ENCODE results near the gene SCARB1.

Gene SCARB1

GRCh38 chr12:124754491-124754890 is 109.2 kb downstream of the SCARB1 start:
- DNase-seq (ENCODE audit: low spot score) = no peak
- no peak overlapping the region for H3K4me3 Mint-ChIP-seq

DNA sequence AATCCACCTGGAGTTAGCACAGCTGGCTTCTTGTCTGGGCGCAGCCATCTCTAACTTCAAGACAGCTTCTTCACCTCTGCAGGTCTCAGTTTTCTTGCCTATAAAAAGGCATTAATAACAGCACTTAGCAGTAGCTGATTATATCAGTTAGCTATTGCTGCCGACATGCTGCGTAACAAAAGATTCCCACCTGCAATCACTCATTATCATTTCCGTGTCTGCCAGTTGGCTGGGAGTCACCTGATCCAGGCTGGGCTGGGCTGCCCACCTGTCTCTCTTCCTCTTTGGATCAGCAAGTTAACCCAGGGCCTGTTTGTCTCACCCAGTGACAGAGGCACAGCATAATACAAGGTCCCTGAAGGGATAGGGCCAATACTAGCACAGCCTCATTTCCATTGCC is 109.7 kb downstream of the SCARB1 start:
- H3K36me3 Mint-ChIP-seq (ENCODE audit: low read depth) = no peaks in the 10 kb centered on the region
- no peak overlapping the region for H3K4me3 Mint-ChIP-seq
- peaks cover 26% of the 10 kb centered on the region for H3K9me3 Mint-ChIP-seq
- H3K4me1 Mint-ChIP-seq (ENCODE audit: low read depth) = peaks cover 6% of the 10 kb centered on the region
- DNase-seq (ENCODE audit: low spot score) = no peak
- H3K27ac Mint-ChIP-seq = no peak overlapping the region
- H3K27me3 Mint-ChIP-seq (ENCODE audit: low read depth) = peaks cover 14% of the 10 kb centered on the region

More at GRCh38 chr12:124754491-124754890, 109.2 kb downstream of the SCARB1 start:
- no peaks in the 10 kb centered on the region for H3K36me3 Mint-ChIP-seq (ENCODE audit: low read depth)
- H3K4me1 Mint-ChIP-seq (ENCODE audit: low read depth) = peaks cover 6% of the 10 kb centered on the region
- H3K27ac Mint-ChIP-seq = no peak overlapping the region
- H3K9me3 Mint-ChIP-seq = peaks cover 26% of the 10 kb centered on the region
- peaks cover 14% of the 10 kb centered on the region for H3K27me3 Mint-ChIP-seq (ENCODE audit: low read depth)

- Mint-ChIP-seq H3K27ac (no peak overlapping the region), H3K36me3 (ENCODE audit: low read depth) (no peaks in the 10 kb centered on the region), H3K4me1 (ENCODE audit: low read depth) (peaks cover 6% of the 10 kb centered on the region), H3K4me3 (no peak overlapping the region), H3K9me3 (peaks cover 26% of the 10 kb centered on the region), H3K27me3 (ENCODE audit: low read depth) (peaks cover 19% of the 10 kb centered on the region)
- no peak for DNase-seq (ENCODE audit: low spot score)
These were observed 110.5 kb downstream of the SCARB1 start for GRCh38 chr12:124753228-124753591.

- DNase-seq (ENCODE audit: low spot score) = no peak
- Mint-ChIP-seq H3K27ac (no peak overlapping the region), H3K9me3 (peaks cover 24% of the 10 kb centered on the region), H3K4me1 (ENCODE audit: low read depth) (peaks cover 6% of the 10 kb centered on the region), H3K4me3 (no peak overlapping the region), H3K27me3 (ENCODE audit: low read depth) (peaks cover 19% of the 10 kb centered on the region), H3K36me3 (ENCODE audit: low read depth) (no peaks in the 10 kb centered on the region)
These were observed 111.0 kb downstream of the SCARB1 start for GRCh38 chr12:124752437-124753227.

- DNase-seq (ENCODE audit: low spot score) = no peak
- Mint-ChIP-seq H3K4me1 (ENCODE audit: low read depth) (peaks cover 6% of the 10 kb centered on the region), H3K27me3 (ENCODE audit: low read depth) (peaks cover 17% of the 10 kb centered on the region), H3K4me3 (no peak overlapping the region), H3K36me3 (ENCODE audit: low read depth) (no peaks in the 10 kb centered on the region), H3K27ac (no peak overlapping the region), H3K9me3 (peaks cover 17% of the 10 kb centered on the region)
These were observed 111.9 kb downstream of the SCARB1 start for GRCh38 chr12:124751654-124752355.

DNA sequence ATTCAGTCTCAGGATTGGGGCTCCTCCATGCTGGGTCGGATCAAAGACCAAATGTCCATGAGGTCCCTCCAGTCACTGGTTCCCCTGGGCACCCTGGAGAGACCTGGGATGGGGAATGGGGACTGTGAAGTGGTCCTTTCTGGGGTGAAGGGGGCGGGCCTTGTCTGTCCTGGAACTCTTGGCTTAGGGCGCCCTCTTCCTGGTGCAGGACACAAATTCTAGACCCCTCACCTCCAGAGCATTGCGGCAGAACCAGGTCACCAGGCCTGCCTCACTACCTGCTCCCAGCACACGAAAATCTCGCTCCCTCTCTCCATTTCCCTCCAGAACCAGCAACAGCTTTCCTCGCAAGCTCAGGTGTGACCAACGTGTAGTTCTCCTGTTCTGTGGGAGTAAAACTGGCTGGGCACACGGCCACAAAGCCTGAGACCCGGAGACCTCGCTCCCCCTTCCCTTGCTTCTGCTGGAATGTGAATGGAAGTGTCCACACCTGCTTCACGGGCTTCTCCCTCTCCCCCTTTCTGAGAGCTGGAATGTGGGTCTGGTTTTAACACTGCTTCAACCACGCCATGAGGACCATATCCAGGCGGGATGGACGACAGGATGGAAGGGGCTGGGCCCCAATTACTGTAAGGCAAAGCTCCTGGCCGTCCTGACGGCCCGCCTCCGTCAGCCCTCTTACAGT is 112.7 kb downstream of the SCARB1 start:
- no peak overlapping the region for H3K4me3 Mint-ChIP-seq
- DNase-seq (ENCODE audit: low spot score) = no peak
- no peak overlapping the region for H3K27ac Mint-ChIP-seq
- peaks cover 23% of the 10 kb centered on the region for H3K27me3 Mint-ChIP-seq (ENCODE audit: low read depth)
- peaks cover 10% of the 10 kb centered on the region for H3K9me3 Mint-ChIP-seq
- H3K36me3 Mint-ChIP-seq (ENCODE audit: low read depth) = no peaks in the 10 kb centered on the region
- peaks cover 7% of the 10 kb centered on the region for H3K4me1 Mint-ChIP-seq (ENCODE audit: low read depth)

DNA sequence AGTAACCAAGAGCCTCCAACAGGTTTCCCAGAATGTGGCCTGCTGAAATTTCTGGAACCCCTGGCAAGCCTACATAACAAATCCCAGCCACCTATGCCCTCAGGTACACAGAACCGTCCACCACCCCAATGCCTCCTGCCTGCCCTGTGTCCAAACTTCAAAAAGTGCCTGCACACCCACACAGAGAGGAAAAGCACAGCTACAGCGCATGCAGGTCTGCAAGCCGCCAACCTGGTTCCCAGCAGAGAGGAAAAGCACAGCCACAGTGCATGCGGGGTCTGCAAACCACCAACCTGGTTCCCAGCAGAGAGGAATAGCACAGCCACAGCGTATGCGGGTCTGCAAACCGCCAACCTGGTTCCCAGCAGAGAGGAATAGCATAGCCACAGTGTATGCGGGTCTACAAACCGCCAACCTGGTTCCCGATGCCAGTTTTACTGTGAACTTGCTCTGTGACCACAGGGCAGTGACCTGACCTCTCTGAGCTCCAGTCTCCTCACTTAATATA is 113.5 kb downstream of the SCARB1 start:
- Mint-ChIP-seq H3K4me1 (ENCODE audit: low read depth) (peaks cover 4% of the 10 kb centered on the region), H3K27me3 (ENCODE audit: low read depth) (peaks cover 28% of the 10 kb centered on the region), H3K36me3 (ENCODE audit: low read depth) (no peaks in the 10 kb centered on the region), H3K9me3 (peaks cover 10% of the 10 kb centered on the region), H3K27ac (no peak overlapping the region), H3K4me3 (no peak overlapping the region)
- DNase-seq (ENCODE audit: low spot score) = no peak

- no peak for DNase-seq (ENCODE audit: low spot score)
- H3K36me3 Mint-ChIP-seq (ENCODE audit: low read depth) = no peaks in the 10 kb centered on the region
- H3K27me3 Mint-ChIP-seq (ENCODE audit: low read depth) = peaks cover 29% of the 10 kb centered on the region
- H3K4me1 Mint-ChIP-seq (ENCODE audit: low read depth) = peaks cover 3% of the 10 kb centered on the region
- no peak overlapping the region for H3K27ac Mint-ChIP-seq
- peaks cover 10% of the 10 kb centered on the region for H3K9me3 Mint-ChIP-seq
- no peak overlapping the region for H3K4me3 Mint-ChIP-seq
These were observed 113.9 kb downstream of the SCARB1 start for GRCh38 chr12:124749725-124750124.

DNA sequence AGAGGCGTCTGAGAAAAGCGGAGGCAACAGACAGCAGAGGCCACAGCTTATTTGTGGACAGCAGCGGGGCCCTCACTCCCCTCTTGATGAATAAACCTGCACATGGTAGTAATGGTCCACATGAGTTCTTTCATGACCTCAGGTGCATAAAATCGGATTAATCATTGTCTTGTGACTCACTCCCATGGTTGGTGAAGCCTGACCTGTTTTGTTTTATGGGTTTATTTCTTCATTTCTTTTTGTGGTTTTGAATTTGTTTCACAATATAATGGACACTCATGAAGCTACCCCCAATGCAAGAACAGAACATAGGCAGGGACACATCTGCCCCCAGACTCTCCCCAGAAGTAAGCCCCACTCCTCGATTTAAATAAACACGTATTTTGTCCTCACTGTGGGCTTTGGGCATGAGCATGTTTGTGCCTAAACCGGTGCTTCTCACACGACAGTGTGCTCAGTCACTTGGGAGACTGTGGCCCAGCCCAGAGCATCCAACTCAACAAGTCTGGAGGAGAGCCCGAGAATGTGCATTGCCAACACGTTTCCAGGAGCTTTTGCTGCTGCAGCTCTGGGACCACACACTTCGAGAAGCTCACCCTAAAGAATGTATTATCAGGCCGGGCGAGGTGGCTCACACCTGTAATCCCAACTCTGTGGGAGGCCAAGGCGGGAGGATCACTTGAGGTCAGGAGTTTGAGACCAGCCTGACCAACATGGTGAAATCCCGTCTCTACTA is 116.1 kb downstream of the SCARB1 start:
- Mint-ChIP-seq H3K27me3 (ENCODE audit: low read depth) (peaks cover 26% of the 10 kb centered on the region), H3K36me3 (ENCODE audit: low read depth) (no peaks in the 10 kb centered on the region), H3K4me1 (ENCODE audit: low read depth) (peaks cover 3% of the 10 kb centered on the region)

GRCh38 chr12:124746649-124747425 is 116.8 kb downstream of the SCARB1 start:
- Mint-ChIP-seq H3K9me3 (no peaks in the 10 kb centered on the region), H3K27me3 (ENCODE audit: low read depth) (peaks cover 25% of the 10 kb centered on the region), H3K27ac (no peak overlapping the region), H3K36me3 (ENCODE audit: low read depth) (no peaks in the 10 kb centered on the region), H3K4me1 (ENCODE audit: low read depth) (peaks cover 3% of the 10 kb centered on the region), H3K4me3 (no peak overlapping the region)
- DNase-seq (ENCODE audit: low spot score) = no peak

More for the DNA sequence above, 116.1 kb downstream of the SCARB1 start:
- DNase-seq (ENCODE audit: low spot score) = no peak
- H3K27ac Mint-ChIP-seq = no peak overlapping the region
- H3K9me3 Mint-ChIP-seq = no peaks in the 10 kb centered on the region
- H3K4me3 Mint-ChIP-seq = no peak overlapping the region

DNA sequence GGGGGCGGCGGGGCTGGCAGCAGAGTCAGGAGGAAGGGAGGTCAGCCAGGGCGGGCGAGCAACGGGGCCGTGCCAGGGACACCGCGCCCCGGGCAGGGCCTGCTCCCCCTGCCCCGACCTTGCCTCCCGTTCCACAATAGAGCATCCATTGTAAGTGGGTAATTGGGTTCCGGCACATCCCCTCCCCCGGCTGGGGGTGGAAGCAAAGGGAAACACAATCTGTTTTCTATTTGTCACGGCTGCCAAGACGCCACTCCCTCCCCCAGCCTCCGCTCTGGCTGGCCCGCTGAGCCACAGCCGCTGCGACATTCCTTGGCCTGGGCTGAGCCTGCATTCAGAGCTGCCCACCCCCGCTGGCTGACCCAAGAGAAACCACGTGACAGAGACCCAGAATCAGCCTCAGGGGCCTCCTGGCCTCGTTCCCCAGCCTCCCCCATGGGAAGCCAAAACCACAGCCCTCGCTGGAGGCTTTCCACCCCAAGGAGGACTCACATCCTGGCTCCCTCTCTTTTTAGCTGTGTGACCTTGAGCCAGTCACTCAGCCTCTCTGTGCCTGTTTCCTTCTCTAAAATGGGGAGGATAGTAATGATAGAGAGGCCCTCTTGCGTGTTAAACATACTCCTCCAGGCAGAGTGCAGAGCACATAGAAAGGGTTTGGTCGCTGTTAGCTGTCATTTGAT is 117.6 kb downstream of the SCARB1 start:
- no peak for DNase-seq (ENCODE audit: low spot score)
- peaks cover 24% of the 10 kb centered on the region for H3K27me3 Mint-ChIP-seq (ENCODE audit: low read depth)
- H3K4me1 Mint-ChIP-seq (ENCODE audit: low read depth) = peaks cover 3% of the 10 kb centered on the region
- no peak overlapping the region for H3K27ac Mint-ChIP-seq
- no peaks in the 10 kb centered on the region for H3K36me3 Mint-ChIP-seq (ENCODE audit: low read depth)
- no peaks in the 10 kb centered on the region for H3K9me3 Mint-ChIP-seq
- no peak overlapping the region for H3K4me3 Mint-ChIP-seq

GRCh38 chr12:124745465-124745890 is 118.2 kb downstream of the SCARB1 start:
- Mint-ChIP-seq H3K36me3 (ENCODE audit: low read depth) (no peaks in the 10 kb centered on the region), H3K27me3 (ENCODE audit: low read depth) (peaks cover 23% of the 10 kb centered on the region), H3K4me1 (ENCODE audit: low read depth) (peaks cover 3% of the 10 kb centered on the region), H3K27ac (no peak overlapping the region), H3K9me3 (no peaks in the 10 kb centered on the region), H3K4me3 (no peak overlapping the region)
- no peak for DNase-seq (ENCODE audit: low spot score)
